HG03280 (cell line): ENCODE measurements around the gene ABHD17A.

Experiments
- ATAC-seq: cut with Tn5 transposase; IDR thresholded peaks from one replicate; pipeline ENCODE4 v1.9.1; 2021; ENCODE audit warnings: mild to moderate bottlenecking, moderate library complexity; ENCODE audit not compliant: unreplicated experiment

The ABHD17A gene

GRCh38 chr19:1854542-1855039 is 30.7 kb downstream of the ABHD17A start:
- ATAC-seq, result no peak

GRCh38 chr19:1854039-1854541 is 31.2 kb downstream of the ABHD17A start:
- ATAC-seq, result no peak

GRCh38 chr19:1853295-1854038 is 31.8 kb downstream of the ABHD17A start:
- ATAC-seq, result peak; percentile 33

- ATAC-seq, result no peak
Measured at GRCh38 chr19:1852581-1853128, 32.6 kb downstream of the ABHD17A start.

GRCh38 chr19:1851654-1852580 is 33.4 kb downstream of the ABHD17A start:
- ATAC-seq, result no peak

GRCh38 chr19:1850809-1851653 is 34.3 kb downstream of the ABHD17A start:
- no peak for ATAC-seq

GRCh38 chr19:1849886-1850398 is 35.4 kb downstream of the ABHD17A start:
- no peak for ATAC-seq

GRCh38 chr19:1849132-1849474 is 36.2 kb downstream of the ABHD17A start:
- ATAC-seq, result no peak

- peak; percentile 69 for ATAC-seq
Measured at GRCh38 chr19:1848399-1849131, 36.7 kb downstream of the ABHD17A start, which contains the start of gene REXO1. Gene REXO1 (minus strand): TSS chr19:1848483. CDS start chr19:1848358, 125 bp downstream.

- ATAC-seq, result peak; percentile 31
Measured at GRCh38 chr19:1847684-1848398, 37.5 kb downstream of the ABHD17A start.

- no peak for ATAC-seq
Measured at GRCh38 chr19:1847348-1847683, 38.0 kb downstream of the ABHD17A start.

GRCh38 chr19:1846517-1847204 is 38.6 kb downstream of the ABHD17A start:
- no peak for ATAC-seq

- ATAC-seq, result no peak
Measured at GRCh38 chr19:1845642-1846041, 39.7 kb downstream of the ABHD17A start.

- ATAC-seq, result no peak
Measured at GRCh38 chr19:1845125-1845515, 40.2 kb downstream of the ABHD17A start.

- no peak for ATAC-seq
Measured at GRCh38 chr19:1844513-1845124, 40.7 kb downstream of the ABHD17A start.

- ATAC-seq, result no peak
Measured at GRCh38 chr19:1843646-1844394, 41.5 kb downstream of the ABHD17A start.

GRCh38 chr19:1843116-1843515 is 42.2 kb downstream of the ABHD17A start:
- ATAC-seq, result no peak
